ENCODE results near the gene CBARP. TPM values are rescaled to one million over a fixed set of nuclear protein-coding genes. Genes with fewer than 3 reads are reported as not detected.
A peak's percentile ranks its signal among the peaks of the same experiment; 100 is the strongest.

The CBARP gene
- total and polyA plus RNA-seq, 2 of the 13 experiments (the other 11 are each of a cell fraction or from before 2014, with no cell fraction given) = 1.2 to 1.4 TPM

DNA sequence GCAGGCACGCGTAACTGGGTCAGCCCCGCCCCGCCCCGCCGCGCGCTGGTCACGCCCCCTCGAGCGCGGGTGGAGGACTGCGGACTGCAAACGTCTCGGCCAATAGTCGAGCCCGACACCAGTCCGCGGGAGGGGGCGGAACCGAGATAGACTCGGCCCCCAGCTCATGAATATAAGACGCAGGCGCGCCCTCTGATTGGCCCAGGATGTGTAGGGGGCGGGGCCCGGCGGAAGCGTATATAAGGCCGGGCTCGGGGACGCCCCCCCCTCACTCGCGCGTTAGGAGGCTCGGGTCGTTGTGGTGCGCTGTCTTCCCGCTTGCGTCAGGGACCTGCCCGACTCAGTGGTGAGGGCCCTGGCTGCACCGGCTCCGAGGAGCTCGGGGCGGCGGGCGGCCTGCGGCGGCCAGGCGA lies 31.3 kb upstream of the CBARP start, which contains the start of gene CIRBP (continued):
- TF ChIP-seq, protein P1, sequence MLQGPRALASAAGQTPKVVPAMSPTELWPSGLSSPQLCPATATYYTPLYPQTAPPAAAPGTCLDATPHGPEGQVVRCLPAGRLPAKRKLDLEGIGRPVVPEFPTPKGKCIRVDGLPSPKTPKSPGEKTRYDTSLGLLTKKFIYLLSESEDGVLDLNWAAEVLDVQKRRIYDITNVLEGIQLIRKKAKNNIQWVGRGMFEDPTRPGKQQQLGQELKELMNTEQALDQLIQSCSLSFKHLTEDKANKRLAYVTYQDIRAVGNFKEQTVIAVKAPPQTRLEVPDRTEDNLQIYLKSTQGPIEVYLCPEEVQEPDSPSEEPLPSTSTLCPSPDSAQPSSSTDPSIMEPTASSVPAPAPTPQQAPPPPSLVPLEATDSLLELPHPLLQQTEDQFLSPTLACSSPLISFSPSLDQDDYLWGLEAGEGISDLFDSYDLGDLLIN (CRISPR knock-in tag; IDR thresholded peaks at IDR 0.05; ENCODE audit: borderline replicate concordance) = no peak
- TF ChIP-seq, protein P2, sequence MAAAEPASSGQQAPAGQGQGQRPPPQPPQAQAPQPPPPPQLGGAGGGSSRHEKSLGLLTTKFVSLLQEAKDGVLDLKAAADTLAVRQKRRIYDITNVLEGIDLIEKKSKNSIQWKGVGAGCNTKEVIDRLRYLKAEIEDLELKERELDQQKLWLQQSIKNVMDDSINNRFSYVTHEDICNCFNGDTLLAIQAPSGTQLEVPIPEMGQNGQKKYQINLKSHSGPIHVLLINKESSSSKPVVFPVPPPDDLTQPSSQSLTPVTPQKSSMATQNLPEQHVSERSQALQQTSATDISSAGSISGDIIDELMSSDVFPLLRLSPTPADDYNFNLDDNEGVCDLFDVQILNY (CRISPR knock-in tag; conservative IDR thresholded peaks at IDR 0.05) = no peak
- TF ChIP-seq NFKBIZ (CRISPR knock-in tag; IDR thresholded peaks at IDR 0.05) = no peak
- no peak for TF ChIP-seq MTA3 (CRISPR knock-in tag; IDR thresholded peaks at IDR 0.05)
- TF ChIP-seq NFYB (CRISPR knock-in tag; IDR thresholded peaks at IDR 0.05) = peak; percentile 75
- TF ChIP-seq MEIS1 (CRISPR knock-in tag; IDR thresholded peaks at IDR 0.05; ENCODE audit: borderline replicate concordance) = peak; percentile 20; the same call in 1 of the 2 replicates
- TF ChIP-seq, protein P3, sequence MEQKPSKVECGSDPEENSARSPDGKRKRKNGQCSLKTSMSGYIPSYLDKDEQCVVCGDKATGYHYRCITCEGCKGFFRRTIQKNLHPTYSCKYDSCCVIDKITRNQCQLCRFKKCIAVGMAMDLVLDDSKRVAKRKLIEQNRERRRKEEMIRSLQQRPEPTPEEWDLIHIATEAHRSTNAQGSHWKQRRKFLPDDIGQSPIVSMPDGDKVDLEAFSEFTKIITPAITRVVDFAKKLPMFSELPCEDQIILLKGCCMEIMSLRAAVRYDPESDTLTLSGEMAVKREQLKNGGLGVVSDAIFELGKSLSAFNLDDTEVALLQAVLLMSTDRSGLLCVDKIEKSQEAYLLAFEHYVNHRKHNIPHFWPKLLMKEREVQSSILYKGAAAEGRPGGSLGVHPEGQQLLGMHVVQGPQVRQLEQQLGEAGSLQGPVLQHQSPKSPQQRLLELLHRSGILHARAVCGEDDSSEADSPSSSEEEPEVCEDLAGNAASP (CRISPR knock-in tag; IDR thresholded peaks at IDR 0.05; ENCODE audit: borderline replicate concordance) = no peak
- no peak for TF ChIP-seq CREM (IDR thresholded peaks at IDR 0.05)
- no peak for TF ChIP-seq CREM (CRISPR knock-in tag; IDR thresholded peaks at IDR 0.05)
- TF ChIP-seq FOXK2 (IDR thresholded peaks at IDR 0.05) = no peak
- TF ChIP-seq NFATC3 (CRISPR knock-in tag; IDR thresholded peaks at IDR 0.05) = no peak
- no peak for TF ChIP-seq KAT7 (CRISPR knock-in tag; IDR thresholded peaks at IDR 0.05; ENCODE audit: borderline replicate concordance)
- peak; percentile 9 for TF ChIP-seq TEAD3 (CRISPR knock-in tag; optimal IDR thresholded peaks at IDR 0.05; ENCODE audit: borderline replicate concordance)
- TF ChIP-seq NFKB2 (CRISPR knock-in tag; IDR thresholded peaks at IDR 0.05; ENCODE audit: borderline replicate concordance) = no peak
- no peak; the same call in 1 of the 2 replicates for TF ChIP-seq SIN3B (IDR thresholded peaks at IDR 0.05; ENCODE audit: low read length)
- TF ChIP-seq KLF16 (CRISPR knock-in tag; IDR thresholded peaks at IDR 0.05) = no peak; a peak in 1 of 4 replicates
- no peak for TF ChIP-seq REXO4 (CRISPR knock-in tag; IDR thresholded peaks at IDR 0.05; ENCODE audit: borderline replicate concordance)
- no peak; the same call in 1 of the 2 replicates for TF ChIP-seq KLF11 (CRISPR knock-in tag; IDR thresholded peaks at IDR 0.05)
- TF ChIP-seq CHD4 (IDR thresholded peaks at IDR 0.05; ENCODE audit: borderline replicate concordance, low read length) = no peak
- TF ChIP-seq, protein P4, sequence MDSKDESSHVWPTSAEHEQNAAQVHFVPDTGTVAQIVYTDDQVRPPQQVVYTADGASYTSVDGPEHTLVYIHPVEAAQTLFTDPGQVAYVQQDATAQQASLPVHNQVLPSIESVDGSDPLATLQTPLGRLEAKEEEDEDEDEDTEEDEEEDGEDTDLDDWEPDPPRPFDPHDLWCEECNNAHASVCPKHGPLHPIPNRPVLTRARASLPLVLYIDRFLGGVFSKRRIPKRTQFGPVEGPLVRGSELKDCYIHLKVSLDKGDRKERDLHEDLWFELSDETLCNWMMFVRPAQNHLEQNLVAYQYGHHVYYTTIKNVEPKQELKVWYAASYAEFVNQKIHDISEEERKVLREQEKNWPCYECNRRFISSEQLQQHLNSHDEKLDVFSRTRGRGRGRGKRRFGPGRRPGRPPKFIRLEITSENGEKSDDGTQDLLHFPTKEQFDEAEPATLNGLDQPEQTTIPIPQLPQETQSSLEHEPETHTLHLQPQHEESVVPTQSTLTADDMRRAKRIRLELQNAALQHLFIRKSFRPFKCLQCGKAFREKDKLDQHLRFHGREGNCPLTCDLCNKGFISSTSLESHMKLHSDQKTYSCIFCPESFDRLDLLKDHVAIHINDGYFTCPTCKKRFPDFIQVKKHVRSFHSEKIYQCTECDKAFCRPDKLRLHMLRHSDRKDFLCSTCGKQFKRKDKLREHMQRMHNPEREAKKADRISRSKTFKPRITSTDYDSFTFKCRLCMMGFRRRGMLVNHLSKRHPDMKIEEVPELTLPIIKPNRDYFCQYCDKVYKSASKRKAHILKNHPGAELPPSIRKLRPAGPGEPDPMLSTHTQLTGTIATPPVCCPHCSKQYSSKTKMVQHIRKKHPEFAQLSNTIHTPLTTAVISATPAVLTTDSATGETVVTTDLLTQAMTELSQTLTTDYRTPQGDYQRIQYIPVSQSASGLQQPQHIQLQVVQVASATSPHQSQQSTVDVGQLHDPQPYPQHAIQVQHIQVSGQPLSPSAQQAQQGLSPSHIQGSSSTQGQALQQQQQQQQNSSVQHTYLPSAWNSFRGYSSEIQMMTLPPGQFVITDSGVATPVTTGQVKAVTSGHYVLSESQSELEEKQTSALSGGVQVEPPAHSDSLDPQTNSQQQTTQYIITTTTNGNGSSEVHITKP (CRISPR knock-in tag; IDR thresholded peaks at IDR 0.05; ENCODE audit: low read depth) = 0 out of 2 replicates have a peak, but pooled peaks have one; percentile 6
- TF ChIP-seq, protein P5, sequence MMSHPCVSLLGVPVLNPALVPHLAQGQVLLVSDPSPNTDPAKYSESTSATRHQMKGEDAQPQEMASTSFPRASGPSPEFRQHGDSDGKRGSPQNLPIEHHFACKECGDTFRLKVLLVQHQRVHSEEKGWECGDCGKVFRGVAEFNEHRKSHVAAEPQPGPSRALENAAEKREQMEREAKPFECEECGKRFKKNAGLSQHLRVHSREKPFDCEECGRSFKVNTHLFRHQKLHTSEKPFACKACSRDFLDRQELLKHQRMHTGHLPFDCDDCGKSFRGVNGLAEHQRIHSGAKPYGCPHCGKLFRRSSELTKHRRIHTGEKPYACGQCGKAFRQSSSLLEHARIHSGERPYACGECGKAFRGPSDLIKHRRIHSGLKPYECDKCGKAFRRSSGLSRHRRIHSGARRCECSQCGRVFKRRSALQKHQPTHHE (CRISPR knock-in tag; IDR thresholded peaks at IDR 0.05; ENCODE audit: borderline replicate concordance) = no peak; the same call in 1 of the 2 replicates
